ENCODE data around the gene PRR20D. TPM values are rescaled to one million over a fixed set of nuclear protein-coding genes. Genes with fewer than 3 reads are reported as not detected.
"Not testable (repeated sequence)": the region's sequence is repeated elsewhere in the genome, so short reads cannot be mapped to it uniquely, and the experiment has no call there.

Gene PRR20D
- not detected in 2 replicates for polyA plus RNA-seq (2011; rRNA removed)
- polyA minus RNA-seq (2011; rRNA and poly(A)+ RNA removed) = not detected in 2 replicates

- H3K27me3 ChIP-seq (ENCODE audit: control insufficient read depth, insufficient read depth, low read length); DNase-seq (ENCODE audit: low read depth); CTCF ChIA-PET; POLR2A ChIA-PET; H3K36me3 ChIP-seq (ENCODE audit: control insufficient read depth, insufficient read depth, low read length); H3K4me3 ChIP-seq (ENCODE audit: low read depth, low read length): not testable (repeated sequence)
Measured at GRCh38 chr13:57160332-57160731, at the start of gene PRR20D. PRR20D (plus strand) TSS chr13:57160632; CDS start chr13:57161019, 387 bp downstream.

- Histone ChIP-seq H3K4me3 (ENCODE audit: low read depth, low read length) (no peak overlapping the region), H3K36me3 (ENCODE audit: control insufficient read depth, insufficient read depth, low read length) (no peaks in the 10 kb centered on the region), H3K27me3 (ENCODE audit: control insufficient read depth, insufficient read depth, low read length) (no peaks in the 10 kb centered on the region)
- ChIA-PET CTCF (no interaction called here), POLR2A (no interaction called here)
- no peak for TF ChIP-seq CTCF (IDR thresholded peaks at IDR 0.05; ENCODE audit: insufficient read depth, low read depth, low read length)
- no peak for DNase-seq (ENCODE audit: low read depth)
Measured at GRCh38 chr13:57114945-57115344, 45.5 kb upstream of the PRR20D start.

GRCh38 chr13:57123681-57124080 lies 36.8 kb upstream of the PRR20D start:
- CTCF ChIA-PET = no interaction called here
- POLR2A ChIA-PET = no interaction called here
- H3K27me3 ChIP-seq (ENCODE audit: control insufficient read depth, insufficient read depth, low read length) = no peaks in the 10 kb centered on the region
- H3K36me3 ChIP-seq (ENCODE audit: control insufficient read depth, insufficient read depth, low read length) = no peaks in the 10 kb centered on the region
- no peak overlapping the region for H3K4me3 ChIP-seq (ENCODE audit: low read depth, low read length)
- DNase-seq (ENCODE audit: low read depth) = no peak
- no peak for TF ChIP-seq CTCF (IDR thresholded peaks at IDR 0.05; ENCODE audit: insufficient read depth, low read depth, low read length)

GRCh38 chr13:57128909-57129308 lies 31.5 kb upstream of the PRR20D start:
- no peak for TF ChIP-seq CTCF (IDR thresholded peaks at IDR 0.05; ENCODE audit: insufficient read depth, low read depth, low read length)
- no peaks in the 10 kb centered on the region for H3K36me3 ChIP-seq (ENCODE audit: control insufficient read depth, insufficient read depth, low read length)
- ChIA-PET POLR2A (no interaction called here), CTCF (no interaction called here)
- no peaks in the 10 kb centered on the region for H3K27me3 ChIP-seq (ENCODE audit: control insufficient read depth, insufficient read depth, low read length)
- H3K4me3 ChIP-seq (ENCODE audit: low read depth, low read length) = no peak overlapping the region
- DNase-seq (ENCODE audit: low read depth) = no peak

- DNase-seq (ENCODE audit: low read depth) = no peak
- no peak for TF ChIP-seq CTCF (IDR thresholded peaks at IDR 0.05; ENCODE audit: insufficient read depth, low read depth, low read length)
- CTCF ChIA-PET = no interaction called here
Measured at GRCh38 chr13:57136093-57136492, 24.3 kb upstream of the PRR20D start.

GRCh38 chr13:57137585-57137984 lies 22.8 kb upstream of the PRR20D start:
- no peak for TF ChIP-seq CTCF (IDR thresholded peaks at IDR 0.05; ENCODE audit: insufficient read depth, low read depth, low read length)
- Histone ChIP-seq H3K4me3 (ENCODE audit: low read depth, low read length) (no peak overlapping the region), H3K27me3 (ENCODE audit: control insufficient read depth, insufficient read depth, low read length) (no peaks in the 10 kb centered on the region), H3K36me3 (ENCODE audit: control insufficient read depth, insufficient read depth, low read length) (no peaks in the 10 kb centered on the region)
- POLR2A ChIA-PET = no interaction called here
- CTCF ChIA-PET = interaction anchor here (0.6 kb wide), 1 partner anchor 775 kb away, joined by 3 read pairs; no protein-coding TSS in a partner anchor
- no peak for DNase-seq (ENCODE audit: low read depth)

More at GRCh38 chr13:57136093-57136492, 24.3 kb upstream of the PRR20D start:
- Histone ChIP-seq H3K36me3 (ENCODE audit: control insufficient read depth, insufficient read depth, low read length) (no peaks in the 10 kb centered on the region), H3K27me3 (ENCODE audit: control insufficient read depth, insufficient read depth, low read length) (no peaks in the 10 kb centered on the region), H3K4me3 (ENCODE audit: low read depth, low read length) (no peak overlapping the region)
- POLR2A ChIA-PET = no interaction called here

Data from BJ (cell line).